WTC11 (cell line): Measurements from ENCODE around the gene NUP214. TPM values are rescaled to one million over a fixed set of nuclear protein-coding genes. Genes with fewer than 3 reads are reported as not detected.
"Not testable (repeated sequence)": the region's sequence is repeated elsewhere in the genome, so short reads cannot be mapped to it uniquely, and the experiment has no call there.

ENCODE experiments used
- ATAC-seq: fragments of 200-7000 bp; cut with Tn5 transposase; 2 replicates; pipeline ENCODE4 v1.10.0; 2021; ENCODE audit warnings: mild to moderate bottlenecking, moderate library complexity
- CTCF ChIA-PET: fragments of 300-600 bp; sonication (Branson Sonifier 250); formaldehyde crosslinking; loops from one replicate; lab custom pipeline; 2021; ENCODE audit warnings: antibody characterized with exemption; lab: Charles Lee
- POLR2A ChIA-PET: fragments of 350-600 bp; sonication (Branson Sonifier 250); formaldehyde crosslinking; loops from one replicate; lab custom pipeline; 2021; ENCODE audit warnings: antibody characterized with exemption; lab: Charles Lee
- DNase-seq: peaks from one replicate; pipeline ENCODE4 v3.0.0; 2021; ENCODE audit warnings: low spot score
- H3K27ac Mint-ChIP-seq: 2 replicates; pipeline ENCODE4 v1.8.0; 2021; ENCODE audit warnings: mixed read lengths
- H3K27me3 Mint-ChIP-seq: 2 replicates; pipeline ENCODE4 v1.8.0; 2021; ENCODE audit warnings: low read depth, mild to moderate bottlenecking, moderate library complexity, mixed read lengths
- H3K36me3 Mint-ChIP-seq: 2 replicates; pipeline ENCODE4 v1.8.0; 2021; ENCODE audit warnings: mixed read lengths
- H3K4me1 Mint-ChIP-seq: 2 replicates; pipeline ENCODE4 v1.8.0; 2022; ENCODE audit warnings: mixed read lengths
- H3K4me3 Mint-ChIP-seq: 2 replicates; pipeline ENCODE4 v1.8.0; 2021; ENCODE audit warnings: mild to moderate bottlenecking, moderate library complexity, mixed read lengths
- H3K9me3 Mint-ChIP-seq: 2 replicates; pipeline ENCODE4 v1.8.0; 2021; ENCODE audit warnings: mixed read lengths
- AFF4 ChIP-seq: sonication (generic); formaldehyde crosslinking; IDR thresholded peaks from 2 replicates; pipeline ENCODE4 v1.8.1; 2023; ENCODE audit warnings: mild to moderate bottlenecking, missing genetic modification reagents, borderline replicate concordance
- AR ChIP-seq: fragments of 250-450 bp; sonication (Bioruptor Pico); IDR thresholded peaks from 2 replicates; pipeline ENCODE4 v1.9.0; 2021; ENCODE audit warnings: mild to moderate bottlenecking
- FOXJ3 ChIP-seq: sonication (generic); formaldehyde crosslinking; IDR thresholded peaks from 2 replicates; pipeline ENCODE4 v1.9.0; 2021; ENCODE audit warnings: missing genetic modification reagents, mild to moderate bottlenecking, borderline replicate concordance
- FOXK1 ChIP-seq: sonication (generic); formaldehyde crosslinking; IDR thresholded peaks from 2 replicates; pipeline ENCODE4 v1.8.0; 2022; ENCODE audit warnings: mild to moderate bottlenecking, moderate library complexity, missing genetic modification reagents
- GRHL2 ChIP-seq: fragments of 250-450 bp; sonication (Bioruptor Pico); IDR thresholded peaks from 2 replicates; pipeline ENCODE4 v1.8.0; 2022; ENCODE audit warnings: mild to moderate bottlenecking, moderate library complexity; ENCODE audit not compliant: insufficient replicate concordance, severe bottlenecking
- MXD4 ChIP-seq: fragments of 250-450 bp; sonication (Bioruptor Pico); IDR thresholded peaks from 2 replicates; pipeline ENCODE4 v1.8.0; 2021; ENCODE audit warnings: mild to moderate bottlenecking, moderate library complexity, borderline replicate concordance
- NFE2L1 ChIP-seq: sonication (generic); formaldehyde crosslinking; IDR thresholded peaks from 2 replicates; pipeline ENCODE4 v1.8.1; 2023; ENCODE audit warnings: missing genetic modification reagents
- NR1H2 ChIP-seq: sonication (generic); formaldehyde crosslinking; IDR thresholded peaks from 2 replicates; pipeline ENCODE4 v1.9.0; 2021; ENCODE audit warnings: mild to moderate bottlenecking, moderate library complexity, missing genetic modification reagents
- NR2C2 ChIP-seq: sonication (generic); formaldehyde crosslinking; IDR thresholded peaks from 2 replicates; pipeline ENCODE4 v1.8.0; 2022; ENCODE audit warnings: mild to moderate bottlenecking, missing genetic modification reagents
- TEAD1 ChIP-seq: sonication (generic); formaldehyde crosslinking; IDR thresholded peaks from 2 replicates; pipeline ENCODE4 v1.8.0; 2022; ENCODE audit warnings: mild to moderate bottlenecking, missing genetic modification reagents
- USF2 ChIP-seq: sonication (generic); formaldehyde crosslinking; IDR thresholded peaks from 2 replicates; pipeline ENCODE4 v1.8.1; 2023; ENCODE audit warnings: mild to moderate bottlenecking, missing genetic modification reagents, moderate library complexity
- ZNF396 ChIP-seq: fragments of 250-450 bp; sonication (Bioruptor Pico); IDR thresholded peaks from 2 replicates; pipeline ENCODE4 v1.8.0; 2021; ENCODE audit warnings: mild to moderate bottlenecking, moderate library complexity, borderline replicate concordance
- ZNF532 ChIP-seq: fragments of 250-450 bp; sonication (Bioruptor Pico); IDR thresholded peaks from 2 replicates; pipeline ENCODE4 v1.9.0; 2021; ENCODE audit warnings: mild to moderate bottlenecking, borderline replicate concordance
- total RNA-seq: library from RNA; stranded (reverse); gene quantifications from 3 replicates; pipeline ENCODE4 v1.2.3, GENCODE V29; 2021

The NUP214 gene
- total RNA-seq, 1 experiment from 2014 or later, result 41.8 TPM

- no peak for TF ChIP-seq AFF4 (CRISPR knock-in tag)
- no peak for TF ChIP-seq MXD4 (CRISPR knock-in tag)
Observed at GRCh38 chr9:131113655-131114054, 11.7 kb upstream of the NUP214 start (continued).

- H3K9me3 Mint-ChIP-seq, result no peaks in the 10 kb centered on the region
- no peak for TF ChIP-seq AR (CRISPR knock-in tag)
- TF ChIP-seq ZNF396, result no peak
- no peak for TF ChIP-seq FOXK1 (CRISPR knock-in tag)
- TF ChIP-seq USF2 (CRISPR knock-in tag), result no peak
- no peak for TF ChIP-seq NR1H2
- TF ChIP-seq GRHL2, result no peak
- no peak for TF ChIP-seq TEAD1
- no peak for TF ChIP-seq NR2C2 (CRISPR knock-in tag)
- no peak for TF ChIP-seq ZNF532 (CRISPR knock-in tag)
- TF ChIP-seq FOXJ3 (CRISPR knock-in tag), result no peak
- no peak for TF ChIP-seq NFE2L1 (CRISPR knock-in tag)
- TF ChIP-seq, all 79 proteins: peak for 0
- Mint-ChIP-seq H3K27me3 (no peaks in the 10 kb centered on the region), H3K36me3 (peaks cover 48% of the 10 kb centered on the region), H3K4me1 (peaks cover 15% of the 10 kb centered on the region), H3K4me3 (no peak overlapping the region), H3K27ac (no peak overlapping the region)
- DNase-seq (no peak), ATAC-seq (no peak)
- POLR2A ChIA-PET, result interaction anchor here (0.9 to 1.7 kb wide), 3 partner anchors 11 to 15 kb away, joined by 3 to 8 read pairs (median 7); no protein-coding TSS in a partner anchor
- CTCF ChIA-PET, result no interaction called here
Observed at GRCh38 chr9:131114084-131114535, 11.3 kb upstream of the NUP214 start.

- CTCF ChIA-PET, DNase-seq, ATAC-seq, POLR2A ChIA-PET, H3K27me3 Mint-ChIP-seq, H3K4me1 Mint-ChIP-seq, H3K27ac Mint-ChIP-seq, H3K9me3 Mint-ChIP-seq, H3K4me3 Mint-ChIP-seq: not testable (repeated sequence)
- H3K36me3 Mint-ChIP-seq, result peaks cover 54% of the 10 kb centered on the region
Observed at GRCh38 chr9:131115360-131115742, 10.0 kb upstream of the NUP214 start.
